ENCODE data around the gene ACSL6.

Gene ACSL6

DNA sequence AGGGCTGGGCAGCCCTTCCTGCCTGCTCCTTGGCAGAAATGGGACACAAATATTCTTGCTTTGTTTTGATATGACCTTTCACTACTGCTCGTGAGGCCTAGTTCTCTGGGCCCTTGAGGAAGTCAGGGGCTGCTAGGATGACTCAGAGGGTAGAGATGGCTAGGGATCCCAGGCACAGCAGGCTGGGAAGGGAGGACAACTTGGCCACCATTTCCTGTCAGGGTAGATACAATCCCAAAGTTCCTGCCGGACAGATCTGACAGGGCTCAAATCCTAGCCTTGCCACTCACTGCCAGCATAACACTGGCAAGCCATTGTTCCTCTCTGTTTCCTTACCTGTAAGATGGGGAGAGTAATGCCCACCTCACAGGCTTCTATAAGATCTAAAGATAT is 34.2 kb downstream of the ACSL6 start:
- no peak for DNase-seq (ENCODE audit: low spot score)

DNA sequence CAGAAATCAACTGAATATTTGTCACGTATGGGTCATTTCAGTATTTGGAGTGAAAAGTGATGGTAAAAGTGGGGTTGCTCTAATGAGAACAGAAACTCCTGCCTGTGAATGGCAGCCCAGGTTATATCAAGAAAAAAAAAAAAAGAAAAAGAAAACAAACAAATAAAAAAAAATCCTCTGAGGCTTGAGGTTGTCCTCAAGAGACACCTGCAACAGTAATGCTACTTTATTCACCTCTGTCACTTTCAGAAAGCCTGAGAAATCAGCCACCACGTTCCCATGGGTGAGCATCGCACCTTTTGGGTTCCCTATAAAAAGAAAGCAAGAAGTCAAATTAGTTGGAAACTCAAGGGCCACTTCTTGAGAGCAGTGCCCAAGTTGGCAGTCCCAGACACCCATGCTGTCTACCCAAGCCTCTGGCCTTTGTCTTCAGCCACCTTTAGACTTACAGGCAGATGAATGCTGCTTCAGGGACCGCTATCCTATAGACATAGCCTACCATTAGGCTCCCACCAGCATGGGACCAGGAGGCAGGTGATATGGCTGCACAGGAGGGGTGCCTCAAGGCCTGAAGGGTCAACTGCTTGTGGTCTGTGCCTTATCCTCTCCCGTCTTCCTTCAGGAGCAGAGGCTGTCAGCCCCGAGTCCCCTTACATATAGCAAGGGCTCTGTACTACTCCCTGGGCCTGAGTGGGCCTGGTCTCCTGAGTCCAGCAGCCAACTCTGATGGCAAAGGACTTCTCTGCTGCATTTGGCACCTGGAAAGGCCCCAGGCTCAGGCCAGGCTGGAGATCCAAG is 34.8 kb downstream of the ACSL6 start:
- no peak for DNase-seq (ENCODE audit: low spot score)

DNA sequence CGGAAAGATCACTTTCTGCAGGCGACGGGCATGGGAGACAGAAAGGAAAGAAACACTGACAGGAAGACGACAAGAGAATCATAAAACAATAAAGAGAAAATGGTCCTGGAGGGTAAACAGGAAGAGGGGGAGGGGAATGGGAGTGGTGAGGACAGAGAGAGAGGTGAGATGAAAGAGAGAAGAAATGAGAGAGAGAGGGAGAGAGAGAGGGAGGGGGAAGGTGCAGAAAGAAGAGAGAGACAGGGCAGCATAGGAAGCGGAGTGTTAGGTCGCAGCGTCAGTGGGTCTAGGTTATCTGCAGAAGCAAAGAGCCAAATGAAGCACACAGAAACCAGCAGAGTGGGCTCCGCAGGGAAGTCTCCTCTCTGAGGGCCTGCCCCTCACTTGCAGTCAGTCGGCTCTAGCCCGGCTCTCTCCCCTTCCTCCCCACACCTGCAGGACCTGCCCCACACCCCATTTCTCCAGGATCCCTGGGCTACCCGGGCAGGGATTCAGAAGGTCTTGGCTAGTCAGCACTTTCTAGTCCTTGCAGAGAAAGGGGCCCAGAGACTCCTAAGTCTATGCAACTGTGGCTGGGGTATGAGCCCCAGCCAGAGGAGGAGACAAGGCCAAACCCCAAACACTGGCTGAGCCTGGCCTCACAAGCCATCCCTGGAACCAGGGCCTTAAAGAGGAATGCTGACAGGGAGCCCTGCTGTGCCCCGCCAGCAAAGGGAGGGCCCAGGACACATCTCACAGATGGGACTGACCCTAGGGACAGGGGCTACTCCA is 36.3 kb downstream of the ACSL6 start:
- no peak for DNase-seq (ENCODE audit: low spot score)

DNA sequence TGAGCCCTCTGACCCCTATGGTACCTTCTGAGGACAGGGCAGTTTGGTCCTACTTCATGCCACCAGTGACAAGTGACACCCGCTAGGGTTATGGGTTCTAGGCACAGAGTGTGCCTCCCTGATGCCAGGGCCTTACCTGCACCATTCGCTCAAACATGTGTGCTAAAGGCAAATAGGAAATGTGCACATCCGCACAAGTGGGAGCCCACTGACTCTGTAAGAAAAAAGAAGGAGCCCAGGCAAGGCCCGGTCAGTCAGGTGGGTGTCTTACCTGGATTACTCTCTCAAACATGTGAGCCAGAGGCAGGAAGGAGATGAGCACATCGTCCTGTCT is 36.9 kb downstream of the ACSL6 start:
- DNase-seq (ENCODE audit: low spot score): no peak

DNA sequence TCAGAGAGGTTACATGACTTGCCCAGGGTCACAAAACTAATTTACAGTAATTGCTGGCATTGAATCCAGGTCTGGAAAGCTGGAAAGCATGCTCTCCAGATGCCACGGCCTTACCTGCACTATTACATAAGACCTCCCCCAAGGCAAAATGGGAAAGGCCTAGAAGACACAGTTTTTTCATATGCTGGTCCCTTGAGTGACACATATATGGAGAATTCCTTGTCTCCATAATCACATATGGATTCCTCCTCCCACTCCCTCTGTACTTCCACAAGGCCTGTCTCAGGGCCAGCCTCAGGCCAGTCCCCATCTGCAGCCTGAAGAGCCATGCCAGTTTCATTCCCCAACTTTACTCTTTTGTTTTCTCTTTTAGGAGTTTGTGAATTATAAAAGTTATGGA is 37.4 kb downstream of the ACSL6 start:
- no peak for DNase-seq (ENCODE audit: low spot score)

DNA sequence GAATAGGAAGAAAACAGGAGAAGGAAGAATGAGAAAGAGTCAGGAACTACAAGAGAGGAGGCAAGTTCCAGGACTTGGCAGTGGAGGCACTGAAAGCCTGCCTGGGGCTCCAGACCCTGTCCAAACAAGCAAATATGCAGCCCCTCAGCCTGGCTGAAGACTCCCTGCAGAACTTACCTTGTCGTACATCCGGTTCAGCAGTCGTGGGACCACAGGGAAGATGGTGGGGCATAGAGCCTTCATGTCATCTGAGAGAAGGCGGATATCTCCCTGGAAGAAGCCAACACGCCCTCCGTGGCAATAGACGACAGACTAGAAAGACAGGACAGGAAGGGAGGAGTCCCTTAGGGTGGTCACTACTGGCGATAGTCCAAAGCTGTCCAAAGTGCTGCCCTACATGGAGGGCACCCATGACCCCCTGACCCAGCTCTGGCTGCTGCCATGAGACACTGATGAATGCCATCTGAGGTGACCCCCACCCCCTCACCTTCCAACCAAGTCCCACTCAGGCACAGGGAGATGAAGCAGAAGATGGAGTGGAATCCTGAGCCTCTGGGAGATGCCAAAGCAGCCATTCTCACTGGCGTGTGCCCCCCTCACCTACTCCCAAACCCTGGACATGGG is 38.3 kb downstream of the ACSL6 start:
- no peak for DNase-seq (ENCODE audit: low spot score)

DNA sequence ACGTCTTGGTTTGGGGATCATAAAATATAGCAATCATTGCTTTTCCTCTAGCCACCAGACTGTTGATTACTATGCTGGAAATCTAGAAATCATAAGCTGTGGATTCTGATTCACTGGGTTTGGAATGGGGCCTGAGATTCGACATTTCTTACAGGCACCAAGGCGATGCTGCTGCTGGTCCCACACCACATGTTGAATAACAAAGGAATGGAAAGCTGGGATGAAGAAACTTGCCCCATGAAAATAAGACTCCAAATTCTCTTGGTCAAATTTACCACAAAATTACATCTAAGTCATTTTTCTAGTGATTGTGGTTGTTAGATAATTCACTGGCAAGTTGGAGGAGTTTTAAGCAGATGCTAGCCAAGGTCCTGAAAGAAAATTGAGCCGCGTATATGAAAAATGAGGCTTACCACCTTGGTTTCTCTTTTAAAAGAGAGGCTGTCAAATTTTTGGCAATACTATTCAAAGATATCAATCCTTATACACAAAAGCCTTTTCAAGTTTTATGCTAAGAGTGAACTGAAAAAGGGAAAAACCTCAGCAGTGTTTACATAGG is 43.0 kb downstream of the ACSL6 start:
- no peak for DNase-seq (ENCODE audit: low spot score)

DNA sequence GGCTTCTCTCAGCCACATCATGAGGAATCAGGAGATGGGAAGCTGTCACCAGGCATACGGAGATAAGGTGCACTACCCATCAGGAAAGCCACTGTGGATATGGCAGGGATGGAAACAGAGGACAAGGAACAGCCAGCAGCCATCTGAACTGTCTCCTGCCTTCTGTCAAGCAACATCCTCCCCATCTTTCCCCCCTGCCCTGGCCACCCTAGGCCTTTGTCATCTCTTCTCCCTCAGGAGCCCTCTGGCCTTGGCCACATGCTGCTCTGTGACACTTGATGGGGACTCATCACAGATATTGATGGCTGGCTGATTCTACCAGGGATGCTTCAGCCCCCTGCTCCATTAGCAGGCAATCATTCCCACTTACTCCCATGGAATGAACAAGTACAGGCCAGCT is 44.9 kb downstream of the ACSL6 start:
- DNase-seq (ENCODE audit: low spot score): no peak

DNA sequence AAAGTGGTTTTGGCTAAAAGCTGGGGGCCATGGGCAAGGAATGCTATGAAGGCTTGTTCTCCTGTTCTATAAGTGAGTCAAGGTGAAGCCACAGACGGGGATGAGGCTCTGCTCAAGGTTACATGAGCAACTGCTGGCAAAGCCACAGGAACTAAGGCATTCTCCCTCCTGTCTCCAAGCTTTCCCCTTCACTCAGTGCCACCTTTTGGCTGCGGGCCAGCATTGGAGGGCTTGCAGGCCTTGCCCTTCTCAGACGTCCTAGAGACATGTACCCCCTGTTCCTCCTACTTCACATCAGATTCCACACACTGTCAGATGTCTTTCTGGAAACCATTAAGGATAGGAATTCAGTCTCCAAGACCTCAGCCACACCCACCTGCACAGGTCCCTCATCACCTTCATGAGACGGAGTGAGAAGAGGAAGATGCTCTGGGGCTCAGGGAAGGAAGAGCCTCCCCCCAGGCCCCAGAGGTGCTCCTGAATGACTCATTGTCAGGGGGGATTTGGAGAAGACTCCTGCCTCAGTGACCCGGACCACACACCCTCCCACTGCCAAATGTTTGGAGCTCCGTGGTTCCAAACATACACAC is 45.5 kb downstream of the ACSL6 start:
- DNase-seq (ENCODE audit: low spot score): no peak

DNA sequence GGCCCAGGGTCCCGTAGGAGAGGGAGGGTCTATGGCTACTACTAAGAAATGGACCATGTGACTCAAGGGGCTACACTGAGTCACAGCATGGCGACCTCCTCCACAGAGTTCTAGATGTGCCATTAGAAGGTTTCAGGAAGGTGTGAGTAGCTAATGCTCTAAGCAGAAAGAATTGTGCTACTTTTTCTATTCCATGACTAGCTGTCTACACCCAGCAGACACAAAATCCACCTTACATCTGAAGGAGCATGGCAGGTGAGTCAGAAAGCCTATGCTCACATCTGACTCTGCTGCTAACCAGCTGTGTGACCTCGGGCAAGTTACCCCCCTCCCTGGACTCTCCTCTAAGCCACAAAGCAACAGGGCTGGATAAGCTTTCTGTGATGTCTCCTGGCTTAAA is 51.6 kb downstream of the ACSL6 start:
- no peak for DNase-seq (ENCODE audit: low spot score)

DNA sequence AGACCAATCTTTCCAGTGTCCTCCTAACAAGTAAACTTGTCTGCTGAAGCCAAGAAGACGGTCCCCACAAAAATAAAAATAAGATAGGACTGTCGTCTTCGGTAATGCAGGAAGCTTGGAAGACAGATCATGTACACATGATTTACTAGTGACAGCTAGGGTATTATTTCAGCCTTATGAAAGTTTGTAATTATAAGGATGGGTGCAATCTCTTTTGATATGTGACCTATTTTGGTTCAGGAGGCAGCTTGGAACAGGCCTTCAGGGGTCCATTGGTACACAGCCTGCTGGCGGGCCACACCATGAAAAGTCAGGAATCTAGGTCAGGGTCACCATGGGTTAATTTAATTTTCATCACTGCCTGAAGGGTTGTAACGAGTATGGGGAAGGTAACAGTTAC is 52.3 kb downstream of the ACSL6 start:
- no peak for DNase-seq (ENCODE audit: low spot score)

DNA sequence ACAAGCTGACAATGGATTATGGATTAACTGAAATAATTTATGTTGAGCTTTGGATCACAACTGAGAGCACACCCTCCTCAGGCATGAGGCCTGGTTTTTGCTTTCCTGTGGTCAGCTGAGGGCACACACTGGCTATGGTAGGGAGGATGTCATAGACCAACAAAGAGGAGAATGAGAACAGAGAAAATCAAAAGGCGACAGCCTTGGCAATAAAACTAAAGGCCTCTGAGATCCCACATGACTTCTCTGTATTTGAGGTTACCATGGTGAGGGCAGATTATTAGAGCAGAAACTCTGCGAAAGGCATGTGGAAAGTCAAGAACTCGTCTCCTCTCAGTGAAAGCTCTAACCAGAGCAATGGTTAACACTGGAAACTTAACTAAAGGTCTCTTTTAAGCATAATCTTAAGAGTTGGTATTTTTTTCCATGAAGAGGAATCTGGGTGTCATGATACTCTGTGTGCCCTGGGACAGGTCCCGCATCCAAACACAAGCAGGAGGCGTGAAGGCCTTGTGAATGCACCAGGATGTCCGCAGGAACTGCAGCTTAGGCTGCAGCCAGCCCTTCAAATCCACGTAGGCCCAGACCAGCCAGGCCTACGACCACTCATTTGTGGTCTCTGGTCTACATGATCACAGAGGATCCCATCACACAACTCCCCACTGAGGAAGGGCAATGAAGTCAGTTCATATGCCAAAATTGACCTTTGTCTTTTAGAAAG is 53.6 kb downstream of the ACSL6 start:
- no peak for DNase-seq (ENCODE audit: low spot score)

DNA sequence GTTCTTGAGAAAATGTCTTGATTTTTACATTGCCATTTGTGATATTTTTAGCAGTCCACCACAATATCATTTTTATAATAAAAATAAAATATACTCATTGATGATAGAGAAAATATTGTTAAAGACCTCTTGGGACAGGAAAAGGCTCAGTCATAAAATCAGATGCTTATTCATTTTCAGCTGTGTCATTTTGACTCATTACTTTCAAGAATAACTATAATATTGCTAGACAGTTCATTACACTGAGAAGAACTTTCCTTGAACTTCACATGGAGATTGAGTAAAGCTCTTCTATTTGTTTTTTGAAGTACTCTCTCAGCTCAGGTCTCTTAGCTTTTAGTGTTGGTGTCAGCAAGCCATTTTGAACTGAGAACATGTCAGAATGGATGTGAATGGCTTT is 57.5 kb downstream of the ACSL6 start:
- no peak for DNase-seq (ENCODE audit: low spot score)

DNA sequence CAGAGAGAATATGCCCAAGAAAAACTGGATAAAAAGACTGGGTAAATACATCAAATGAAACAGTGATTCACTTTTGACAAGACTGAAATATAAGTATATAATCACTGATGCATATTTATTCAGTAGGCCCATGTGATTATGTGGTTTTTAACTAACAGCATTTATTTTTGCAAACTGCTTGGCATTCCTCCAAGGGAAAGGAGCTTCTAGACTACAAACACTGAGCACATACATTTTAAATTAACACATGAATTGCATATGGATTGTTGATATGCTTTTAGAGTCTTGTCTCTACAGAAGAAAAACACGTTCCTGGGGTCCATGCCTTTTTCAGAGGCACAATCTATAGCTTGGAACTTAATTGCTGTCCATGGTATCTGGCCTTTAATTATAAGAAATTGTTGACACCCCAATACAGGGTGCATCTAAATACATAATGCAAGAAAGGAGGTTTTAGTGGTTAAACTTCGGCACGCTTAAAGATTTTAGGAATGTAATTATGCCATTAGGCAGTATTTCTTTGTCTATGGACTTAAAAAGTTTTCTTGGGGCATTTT is 59.1 kb downstream of the ACSL6 start:
- DNase-seq (ENCODE audit: low spot score): no peak

DNA sequence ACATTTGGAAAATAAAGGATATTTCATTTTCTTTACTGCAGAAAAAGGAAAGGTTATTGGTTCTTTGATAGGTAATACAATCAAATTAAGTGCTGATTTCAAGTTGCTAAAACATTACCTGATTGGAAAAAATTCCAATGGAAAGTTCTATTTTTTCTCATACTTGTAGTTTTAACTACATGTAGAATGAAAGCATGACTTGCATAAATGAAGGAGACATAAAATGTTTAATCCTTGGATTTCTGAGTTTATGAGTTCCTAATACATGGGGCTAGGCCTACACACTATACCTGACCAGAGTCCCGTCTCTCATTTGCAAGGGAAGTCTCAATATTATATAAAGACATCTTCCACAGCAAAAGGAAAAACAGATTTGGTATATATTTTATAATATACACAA is 60.8 kb downstream of the ACSL6 start:
- no peak for DNase-seq (ENCODE audit: low spot score)

DNA sequence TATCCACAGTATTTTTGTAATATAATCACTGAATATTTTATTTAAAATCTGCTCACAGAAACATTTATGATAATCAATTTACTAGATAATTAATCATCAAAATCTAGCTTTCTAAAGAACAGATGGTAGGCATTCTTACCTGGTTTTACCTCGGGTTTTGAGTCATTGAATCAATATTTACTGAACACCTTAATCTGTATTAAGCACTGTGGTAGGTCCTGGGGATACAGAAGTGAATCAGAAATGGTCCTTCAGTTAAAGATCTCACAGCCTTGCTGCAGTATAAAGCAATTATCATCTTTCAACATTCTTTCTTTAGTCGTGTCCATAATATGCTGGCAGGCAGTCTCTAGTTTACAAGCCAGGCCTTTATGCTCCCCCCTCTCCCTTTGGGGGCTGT is 64.0 kb downstream of the ACSL6 start:
- no peak for DNase-seq (ENCODE audit: low spot score)

DNA sequence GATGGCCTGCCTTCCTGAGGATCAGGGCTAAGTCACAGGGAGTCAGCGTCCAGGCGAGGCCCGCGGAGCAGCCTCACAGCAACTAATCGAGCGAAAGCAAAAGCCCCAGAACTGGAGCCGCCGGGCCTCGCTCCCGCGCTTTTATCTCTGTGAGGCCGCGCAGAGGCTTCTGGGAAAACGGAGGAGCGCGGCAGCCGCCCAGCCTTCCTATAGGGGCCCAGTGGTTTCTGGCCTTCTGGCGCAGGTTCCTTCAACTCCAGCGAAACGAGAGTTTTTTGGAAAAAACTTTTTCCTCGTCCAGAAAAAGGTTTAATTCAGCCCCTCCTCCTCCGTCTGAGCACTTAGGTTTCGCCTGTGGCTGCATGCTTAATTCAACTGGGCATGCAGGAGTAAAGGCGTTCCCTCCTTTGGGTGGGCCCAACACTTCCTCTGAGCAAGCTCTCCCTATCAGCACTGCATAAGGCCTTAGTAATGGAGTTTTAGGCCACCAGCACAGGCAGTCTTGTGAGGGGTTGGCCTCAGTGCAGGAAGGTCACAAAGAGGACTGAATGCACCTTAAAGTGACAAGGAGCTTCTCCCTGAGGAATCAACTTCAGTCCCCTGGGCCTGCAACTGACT is 65.8 kb downstream of the ACSL6 start, which contains the start of gene MEIKIN:
TSS of gene MEIKIN (minus strand) at position 113 of the 618 bp plus-strand sequence. CDS start 158 bp downstream, outside the sequence.
- no peak for DNase-seq (ENCODE audit: low spot score)

DNA sequence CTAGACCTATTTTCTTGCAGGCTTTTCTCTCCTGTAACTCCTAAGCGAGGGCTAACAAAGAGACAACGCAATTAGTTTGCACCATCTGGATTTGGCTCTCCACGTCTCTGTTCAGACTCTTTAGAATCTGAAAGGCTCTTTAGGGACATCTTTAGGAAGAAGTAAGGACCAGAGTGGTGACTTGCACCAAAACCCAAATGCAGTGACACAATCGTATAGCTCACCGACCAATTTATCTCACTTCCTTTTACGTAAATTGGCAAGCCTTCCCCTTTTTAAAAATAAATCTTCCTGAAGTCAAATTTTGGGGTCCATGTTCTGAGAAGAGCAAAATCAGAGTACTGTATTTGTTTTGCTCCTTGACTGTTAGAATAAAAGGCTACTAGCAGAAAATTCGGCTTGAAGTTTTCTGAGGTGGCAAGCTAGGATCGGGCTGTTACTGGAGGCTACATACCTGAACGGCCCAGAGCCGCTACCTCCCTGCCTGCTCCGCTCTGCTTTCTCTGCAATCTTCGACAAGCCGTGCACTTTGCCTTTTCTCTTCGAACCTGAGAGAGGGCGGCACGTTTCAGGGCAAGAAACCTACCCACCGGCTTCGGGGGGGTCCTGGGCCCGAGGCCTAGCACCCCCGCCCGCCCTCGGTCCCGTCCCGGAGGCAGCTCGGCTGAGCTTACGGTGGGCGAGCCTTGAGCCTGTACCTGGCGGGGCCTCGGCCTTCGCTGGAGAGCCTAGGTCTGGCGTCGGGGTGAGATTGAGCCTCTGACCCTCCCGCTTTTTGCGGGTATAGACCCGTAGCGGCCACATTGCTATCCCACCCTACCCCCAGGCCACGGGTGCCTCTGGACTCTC is 66.5 kb downstream of the ACSL6 start:
- DNase-seq (ENCODE audit: low spot score): no peak

DNA sequence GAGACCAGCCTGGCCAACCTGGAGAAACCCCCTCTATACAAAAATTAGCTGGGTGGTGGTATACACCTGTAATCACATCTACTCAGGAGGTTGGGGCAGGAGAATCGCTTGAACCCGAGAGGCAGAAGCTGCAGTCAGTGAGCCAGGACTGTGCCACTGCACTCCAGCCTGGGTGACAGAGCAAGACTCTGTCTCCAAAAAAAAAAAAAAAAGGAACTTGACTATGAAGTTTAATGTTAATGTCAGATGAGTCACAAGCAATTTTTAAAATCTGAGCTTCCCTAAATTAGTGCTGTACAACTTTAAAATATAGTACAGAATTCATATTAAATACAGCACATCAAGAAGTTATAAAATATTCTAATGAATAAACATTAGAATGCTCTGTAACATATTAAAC is 67.5 kb downstream of the ACSL6 start:
- no peak for DNase-seq (ENCODE audit: low spot score)

DNA sequence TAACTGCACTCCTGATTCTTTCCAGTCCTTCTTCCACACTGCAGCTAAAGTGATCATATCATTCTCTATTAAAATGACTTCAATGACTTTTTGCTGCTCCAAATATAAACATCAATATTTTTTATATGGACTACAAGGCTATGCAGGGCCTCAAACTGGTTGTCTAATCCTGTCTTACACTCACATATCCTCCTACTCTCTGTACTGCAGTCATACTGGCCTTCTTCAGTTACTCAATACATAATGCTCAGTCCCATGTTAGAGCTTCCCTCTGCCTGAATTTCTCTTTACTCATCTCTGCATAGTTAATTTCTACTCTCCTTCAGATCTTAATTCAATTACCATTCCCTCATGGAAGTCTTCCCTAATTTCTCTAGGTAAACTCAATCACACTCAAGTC is 69.4 kb downstream of the ACSL6 start:
- DNase-seq (ENCODE audit: low spot score): no peak
